GM12875 (cell line): ENCODE results near the gene PCDHGC5.

Experiments used
- H3K4me3 ChIP-seq: one replicate; pipeline ENCODE4 v1.5.1; 2011; ENCODE audit warnings: low read depth, low read length, control low read depth
- TF ChIP-seq, protein P1 (sequence below): IDR thresholded peaks from 2 replicates; pipeline ENCODE4 v1.5.1; 2011; ENCODE audit warnings: low read depth, mild to moderate bottlenecking, control low read depth, inconsistent platforms, low read length, moderate library complexity, borderline replicate concordance; ENCODE audit not compliant: insufficient read depth

The PCDHGC5 gene

DNA sequence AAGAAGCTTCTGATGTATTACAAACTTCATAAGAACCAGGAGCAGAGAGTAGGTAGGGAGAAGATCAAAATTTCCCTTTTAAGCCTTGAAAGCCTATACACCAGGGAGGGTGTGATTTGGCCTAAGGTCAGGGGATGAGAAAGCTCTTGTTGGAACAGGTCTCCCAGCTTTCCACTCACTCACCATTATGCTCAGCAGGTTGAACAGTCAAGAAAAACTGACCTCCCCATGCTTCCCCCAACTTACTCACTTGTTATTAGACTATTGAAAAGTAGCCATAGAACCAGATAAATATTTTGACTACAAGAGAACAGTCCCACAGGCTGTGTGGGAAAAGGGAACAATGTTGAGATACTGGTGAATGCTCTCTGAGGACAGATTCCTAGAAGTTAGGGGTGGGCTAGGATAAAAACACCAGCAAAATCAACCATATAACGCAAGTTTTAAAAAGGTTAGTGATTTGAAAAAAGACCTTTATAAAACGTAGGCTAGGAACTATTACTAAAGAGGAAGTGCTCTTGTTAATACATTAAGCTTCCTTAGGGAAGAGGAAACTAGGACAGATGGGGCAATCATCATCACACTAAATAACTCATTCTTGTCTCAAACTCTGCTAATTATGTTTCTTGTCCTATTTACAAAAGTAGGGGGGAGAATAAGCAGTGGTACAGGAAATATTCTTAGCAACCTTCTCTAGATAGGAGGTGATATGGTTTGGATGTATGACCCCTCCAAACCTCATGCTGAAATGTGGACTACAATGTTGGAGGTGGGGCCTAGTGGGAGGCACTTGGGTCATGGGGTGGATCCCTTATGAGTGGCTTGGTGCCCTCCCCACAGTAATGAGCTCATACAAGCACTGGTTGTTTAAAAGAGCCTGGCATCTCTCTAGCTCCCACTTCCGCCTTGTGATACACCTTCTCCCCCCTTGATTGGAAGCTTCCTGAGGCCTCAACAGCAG is 31.0 kb downstream of the PCDHGC5 start:
- TF ChIP-seq, protein P1, sequence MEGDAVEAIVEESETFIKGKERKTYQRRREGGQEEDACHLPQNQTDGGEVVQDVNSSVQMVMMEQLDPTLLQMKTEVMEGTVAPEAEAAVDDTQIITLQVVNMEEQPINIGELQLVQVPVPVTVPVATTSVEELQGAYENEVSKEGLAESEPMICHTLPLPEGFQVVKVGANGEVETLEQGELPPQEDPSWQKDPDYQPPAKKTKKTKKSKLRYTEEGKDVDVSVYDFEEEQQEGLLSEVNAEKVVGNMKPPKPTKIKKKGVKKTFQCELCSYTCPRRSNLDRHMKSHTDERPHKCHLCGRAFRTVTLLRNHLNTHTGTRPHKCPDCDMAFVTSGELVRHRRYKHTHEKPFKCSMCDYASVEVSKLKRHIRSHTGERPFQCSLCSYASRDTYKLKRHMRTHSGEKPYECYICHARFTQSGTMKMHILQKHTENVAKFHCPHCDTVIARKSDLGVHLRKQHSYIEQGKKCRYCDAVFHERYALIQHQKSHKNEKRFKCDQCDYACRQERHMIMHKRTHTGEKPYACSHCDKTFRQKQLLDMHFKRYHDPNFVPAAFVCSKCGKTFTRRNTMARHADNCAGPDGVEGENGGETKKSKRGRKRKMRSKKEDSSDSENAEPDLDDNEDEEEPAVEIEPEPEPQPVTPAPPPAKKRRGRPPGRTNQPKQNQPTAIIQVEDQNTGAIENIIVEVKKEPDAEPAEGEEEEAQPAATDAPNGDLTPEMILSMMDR, result no peak
- H3K4me3 ChIP-seq, result no peak overlapping the region

- no peak overlapping the region for H3K4me3 ChIP-seq
- TF ChIP-seq, protein P1, result no peak
These were observed 32.4 kb downstream of the PCDHGC5 start for GRCh38 chr5:141521244-141521781.

- TF ChIP-seq, protein P1, result no peak
- H3K4me3 ChIP-seq, result no peak overlapping the region
These were observed 33.4 kb downstream of the PCDHGC5 start for GRCh38 chr5:141522301-141522700.

- TF ChIP-seq, protein P1, result no peak
- H3K4me3 ChIP-seq, result no peak overlapping the region
These were observed 35.1 kb downstream of the PCDHGC5 start for GRCh38 chr5:141523991-141524390.

DNA sequence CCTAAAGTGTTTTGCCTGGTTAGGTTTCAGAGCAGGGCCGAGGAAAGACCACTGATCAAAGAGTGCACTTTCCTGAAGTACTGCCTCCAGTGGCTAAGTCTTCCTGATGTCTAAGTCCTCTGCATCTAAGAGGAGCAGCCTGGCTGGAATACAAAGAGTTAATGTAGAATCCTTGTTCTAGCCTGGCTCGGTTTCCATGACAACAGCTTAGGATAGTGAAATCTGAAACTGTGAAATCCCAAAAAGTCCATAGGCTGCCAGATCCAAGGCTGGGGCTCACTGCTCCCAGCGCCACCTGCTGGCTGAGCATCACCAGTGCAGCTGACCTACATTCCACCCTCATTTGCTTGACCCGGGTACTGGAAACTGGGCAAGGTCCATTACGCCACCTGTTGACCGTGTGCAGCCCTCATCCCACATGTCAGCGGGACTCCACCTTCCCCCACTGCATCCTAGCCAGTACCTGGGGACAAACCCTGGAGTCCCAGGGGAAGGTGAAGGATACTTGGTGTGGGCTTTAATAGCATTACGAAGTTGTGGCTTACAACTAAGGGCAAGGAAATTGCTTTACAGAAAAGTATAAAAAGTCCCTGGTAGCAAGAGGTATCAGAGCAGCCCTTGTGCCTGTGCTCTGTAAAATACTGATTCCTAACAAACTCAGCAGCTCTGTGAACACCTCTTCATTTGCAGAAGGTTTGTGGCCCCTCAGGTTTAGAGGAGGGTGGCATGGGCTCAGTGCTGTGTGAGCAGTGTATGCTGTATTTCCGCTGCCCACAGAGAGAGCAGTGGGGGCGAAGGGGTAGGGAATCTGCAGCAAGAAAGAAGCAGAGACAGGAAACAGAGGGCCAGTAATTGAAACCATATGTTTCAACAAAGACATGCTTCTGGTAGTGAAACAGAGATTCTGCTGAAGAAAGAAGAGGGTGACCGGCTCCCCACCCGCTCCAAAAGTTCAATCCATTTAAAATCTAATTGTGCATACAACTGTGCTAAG is 36.0 kb downstream of the PCDHGC5 start:
- no peak overlapping the region for H3K4me3 ChIP-seq

GRCh38 chr5:141525653-141526052 is 36.8 kb downstream of the PCDHGC5 start:
- TF ChIP-seq, protein P1, result no peak

More for the DNA sequence above, 36.0 kb downstream of the PCDHGC5 start:
- TF ChIP-seq, protein P1, result peak; percentile 99

More at GRCh38 chr5:141525653-141526052, 36.8 kb downstream of the PCDHGC5 start:
- H3K4me3 ChIP-seq, result no peak overlapping the region
